H54 (cell line): ENCODE measurements around the gene PYGO1.

Experiments used
- DNase-seq: peaks from one replicate; pipeline ENCODE4 v3.0.0; 2011; ENCODE audit warnings: low spot score, mixed read lengths; ENCODE audit not compliant: insufficient read length
- FAIRE-seq: peaks from 3 replicates; lab custom pipeline; 2011; peaks lifted over from hg19 to GRCh38; lab: Jason Lieb, UNC
- POLR2A ChIP-seq: IDR thresholded peaks from 2 replicates; pipeline ENCODE4 v1.6.1; 2011; ENCODE audit warnings: low read depth, mild to moderate bottlenecking, low read length

PYGO1 gene

GRCh38 chr15:55590788-55591187 lies 2.6 kb upstream of the PYGO1 start:
- DNase-seq (no peak), FAIRE-seq (no peak)
- no peak for TF ChIP-seq POLR2A

- TF ChIP-seq POLR2A = no peak
- DNase-seq = no peak
- no peak for FAIRE-seq
Measured at GRCh38 chr15:55589287-55589686, 1.1 kb upstream of the PYGO1 start.

- DNase-seq = no peak
- TF ChIP-seq POLR2A = no peak
- no peak for FAIRE-seq
Measured at GRCh38 chr15:55588815-55589115, 620 bp upstream of the PYGO1 start.

GRCh38 chr15:55587321-55588069 lies 650 bp downstream of the PYGO1 start:
- FAIRE-seq = no peak
- no peak for TF ChIP-seq POLR2A
- DNase-seq = peak; percentile 47

GRCh38 chr15:55586808-55587207 lies 1.3 kb downstream of the PYGO1 start:
- no peak for TF ChIP-seq POLR2A
- DNase-seq = no peak
- no peak for FAIRE-seq

- no peak for TF ChIP-seq POLR2A
- DNase-seq (no peak), FAIRE-seq (no peak)
Measured at GRCh38 chr15:55576943-55577342, 11.2 kb downstream of the PYGO1 start.

- FAIRE-seq (no peak), DNase-seq (no peak)
- no peak for TF ChIP-seq POLR2A
Measured at GRCh38 chr15:55574096-55574495, 14.0 kb downstream of the PYGO1 start.

GRCh38 chr15:55573224-55573623 lies 14.9 kb downstream of the PYGO1 start:
- no peak for TF ChIP-seq POLR2A
- DNase-seq (no peak), FAIRE-seq (no peak)

- no peak for FAIRE-seq
- TF ChIP-seq POLR2A = no peak
- no peak for DNase-seq
Measured at GRCh38 chr15:55564347-55565145, 23.6 kb downstream of the PYGO1 start.

- no peak for DNase-seq
- no peak for TF ChIP-seq POLR2A
- no peak for FAIRE-seq
Measured at GRCh38 chr15:55562601-55563000, 25.5 kb downstream of the PYGO1 start.

GRCh38 chr15:55555089-55555488 lies 33.1 kb downstream of the PYGO1 start:
- TF ChIP-seq POLR2A = no peak
- DNase-seq (no peak), FAIRE-seq (no peak)

- FAIRE-seq (no peak), DNase-seq (no peak)
- no peak for TF ChIP-seq POLR2A
Measured at GRCh38 chr15:55552926-55553325, 35.2 kb downstream of the PYGO1 start.

GRCh38 chr15:55552451-55552850 lies 35.7 kb downstream of the PYGO1 start:
- FAIRE-seq (no peak), DNase-seq (no peak)
- no peak for TF ChIP-seq POLR2A

GRCh38 chr15:55549305-55549704 lies 38.8 kb downstream of the PYGO1 start:
- DNase-seq = no peak
- FAIRE-seq = no peak
- TF ChIP-seq POLR2A = no peak

GRCh38 chr15:55546718-55547117 lies 41.4 kb downstream of the PYGO1 start:
- FAIRE-seq (peak; percentile 27), DNase-seq (no peak)
- no peak for TF ChIP-seq POLR2A
